Measurements from ENCODE around the gene KCNQ4.
A peak's percentile ranks its signal among the peaks of the same experiment; 100 is the strongest.

The KCNQ4 gene

GRCh38 chr1:40823345-40823744, 39.8 kb downstream of the KCNQ4 start:
- Histone ChIP-seq H3K4me3 (ENCODE audit: extremely low read depth, insufficient read depth, low read length, poor library complexity, severe bottlenecking) (no peak overlapping the region), H3K27ac (ENCODE audit: low read depth, low read length, severe bottlenecking) (no peak overlapping the region), H3K36me3 (ENCODE audit: control insufficient read depth, insufficient read depth, low read length) (no peaks in the 10 kb centered on the region), H3K4me1 (ENCODE audit: control insufficient read depth, insufficient read depth, low read length, poor library complexity, severe bottlenecking) (peaks cover 35% of the 10 kb centered on the region), H3K9me3 (ENCODE audit: control insufficient read depth, low read length) (no peaks in the 10 kb centered on the region)
- 89 to 94% methylated on average over 1 to 3 of the region's 4 CpGs for WGBS, 2 experiments (ENCODE audit: insufficient coverage in 2 of 2)

- Histone ChIP-seq H3K27ac (ENCODE audit: low read depth, low read length, severe bottlenecking) (peak overlapping the region; percentile 96), H3K4me1 (ENCODE audit: control insufficient read depth, insufficient read depth, low read length, poor library complexity, severe bottlenecking) (peaks cover 35% of the 10 kb centered on the region), H3K4me3 (ENCODE audit: extremely low read depth, insufficient read depth, low read length, poor library complexity, severe bottlenecking) (no peak overlapping the region), H3K36me3 (ENCODE audit: control insufficient read depth, insufficient read depth, low read length) (no peaks in the 10 kb centered on the region), H3K9me3 (ENCODE audit: control insufficient read depth, low read length) (no peaks in the 10 kb centered on the region)
- 87 to 99% methylated on average over 14 to 17 of the region's 17 CpGs for WGBS, 2 experiments (ENCODE audit: insufficient coverage in 2 of 2)
Measured at GRCh38 chr1:40823983-40824382, 40.4 kb downstream of the KCNQ4 start.

GRCh38 chr1:40824591-40825434, 41.2 kb downstream of the KCNQ4 start:
- WGBS, 2 experiments (ENCODE audit: insufficient coverage in 2 of 2) = 61 to 66% methylated on average over 14 to 16 of the region's 18 CpGs
- Histone ChIP-seq H3K4me3 (ENCODE audit: extremely low read depth, insufficient read depth, low read length, poor library complexity, severe bottlenecking) (no peak overlapping the region), H3K27ac (ENCODE audit: low read depth, low read length, severe bottlenecking) (peak overlapping the region; percentile 96), H3K9me3 (ENCODE audit: control insufficient read depth, low read length) (no peaks in the 10 kb centered on the region), H3K36me3 (ENCODE audit: control insufficient read depth, insufficient read depth, low read length) (no peaks in the 10 kb centered on the region), H3K4me1 (ENCODE audit: control insufficient read depth, insufficient read depth, low read length, poor library complexity, severe bottlenecking) (peaks cover 35% of the 10 kb centered on the region)

GRCh38 chr1:40825435-40825788, 41.8 kb downstream of the KCNQ4 start:
- peak overlapping the region; percentile 96 for H3K27ac ChIP-seq (ENCODE audit: low read depth, low read length, severe bottlenecking)
- no peaks in the 10 kb centered on the region for H3K36me3 ChIP-seq (ENCODE audit: control insufficient read depth, insufficient read depth, low read length)
- H3K4me3 ChIP-seq (ENCODE audit: extremely low read depth, insufficient read depth, low read length, poor library complexity, severe bottlenecking) = no peak overlapping the region
- H3K4me1 ChIP-seq (ENCODE audit: control insufficient read depth, insufficient read depth, low read length, poor library complexity, severe bottlenecking) = peaks cover 33% of the 10 kb centered on the region
- WGBS, 2 experiments (ENCODE audit: insufficient coverage in 2 of 2) = 57 to 67% methylated on average over 1 of the region's 3 CpGs
- H3K9me3 ChIP-seq (ENCODE audit: control insufficient read depth, low read length) = no peaks in the 10 kb centered on the region

GRCh38 chr1:40825996-40826395, 42.4 kb downstream of the KCNQ4 start:
- Histone ChIP-seq H3K36me3 (ENCODE audit: control insufficient read depth, insufficient read depth, low read length) (no peaks in the 10 kb centered on the region), H3K4me1 (ENCODE audit: control insufficient read depth, insufficient read depth, low read length, poor library complexity, severe bottlenecking) (peaks cover 27% of the 10 kb centered on the region), H3K9me3 (ENCODE audit: control insufficient read depth, low read length) (no peaks in the 10 kb centered on the region), H3K27ac (ENCODE audit: low read depth, low read length, severe bottlenecking) (peak overlapping the region; percentile 96), H3K4me3 (ENCODE audit: extremely low read depth, insufficient read depth, low read length, poor library complexity, severe bottlenecking) (no peak overlapping the region)
- 67 to 80% methylated on average over 1 of the region's 5 CpGs for WGBS, 2 experiments (ENCODE audit: insufficient coverage in 2 of 2)

GRCh38 chr1:40829631-40830245, 46.2 kb downstream of the KCNQ4 start:
- 85 to 91% methylated on average over 10 to 13 of the region's 14 CpGs for WGBS, 2 experiments (ENCODE audit: insufficient coverage in 2 of 2)
- Histone ChIP-seq H3K36me3 (ENCODE audit: control insufficient read depth, insufficient read depth, low read length) (no peaks in the 10 kb centered on the region), H3K4me1 (ENCODE audit: control insufficient read depth, insufficient read depth, low read length, poor library complexity, severe bottlenecking) (peaks cover 15% of the 10 kb centered on the region), H3K9me3 (ENCODE audit: control insufficient read depth, low read length) (no peaks in the 10 kb centered on the region), H3K27ac (ENCODE audit: low read depth, low read length, severe bottlenecking) (no peak overlapping the region), H3K4me3 (ENCODE audit: extremely low read depth, insufficient read depth, low read length, poor library complexity, severe bottlenecking) (no peak overlapping the region)

GRCh38 chr1:40830419-40830943, 46.9 kb downstream of the KCNQ4 start:
- no peak overlapping the region for H3K27ac ChIP-seq (ENCODE audit: low read depth, low read length, severe bottlenecking)
- no peak overlapping the region for H3K4me3 ChIP-seq (ENCODE audit: extremely low read depth, insufficient read depth, low read length, poor library complexity, severe bottlenecking)
- WGBS, 2 experiments (ENCODE audit: insufficient coverage in 2 of 2) = 88 to 95% methylated on average over 6 to 7 of the region's 13 CpGs
- no peaks in the 10 kb centered on the region for H3K36me3 ChIP-seq (ENCODE audit: control insufficient read depth, insufficient read depth, low read length)
- H3K9me3 ChIP-seq (ENCODE audit: control insufficient read depth, low read length) = no peaks in the 10 kb centered on the region
- peaks cover 15% of the 10 kb centered on the region for H3K4me1 ChIP-seq (ENCODE audit: control insufficient read depth, insufficient read depth, low read length, poor library complexity, severe bottlenecking)

GRCh38 chr1:40831001-40831732, 47.6 kb downstream of the KCNQ4 start:
- Histone ChIP-seq H3K36me3 (ENCODE audit: control insufficient read depth, insufficient read depth, low read length) (no peaks in the 10 kb centered on the region), H3K27ac (ENCODE audit: low read depth, low read length, severe bottlenecking) (no peak overlapping the region), H3K4me3 (ENCODE audit: extremely low read depth, insufficient read depth, low read length, poor library complexity, severe bottlenecking) (no peak overlapping the region), H3K9me3 (ENCODE audit: control insufficient read depth, low read length) (no peaks in the 10 kb centered on the region), H3K4me1 (ENCODE audit: control insufficient read depth, insufficient read depth, low read length, poor library complexity, severe bottlenecking) (peaks cover 8% of the 10 kb centered on the region)
- 96 to 98% methylated on average over 13 of the region's 22 CpGs for WGBS, 2 experiments (ENCODE audit: insufficient coverage in 2 of 2)

GRCh38 chr1:40833979-40834378, 50.4 kb downstream of the KCNQ4 start:
- Histone ChIP-seq H3K27ac (ENCODE audit: low read depth, low read length, severe bottlenecking) (no peak overlapping the region), H3K4me1 (ENCODE audit: control insufficient read depth, insufficient read depth, low read length, poor library complexity, severe bottlenecking) (peaks cover 7% of the 10 kb centered on the region), H3K9me3 (ENCODE audit: control insufficient read depth, low read length) (no peaks in the 10 kb centered on the region), H3K4me3 (ENCODE audit: extremely low read depth, insufficient read depth, low read length, poor library complexity, severe bottlenecking) (no peak overlapping the region), H3K36me3 (ENCODE audit: control insufficient read depth, insufficient read depth, low read length) (no peaks in the 10 kb centered on the region)
- WGBS, 2 experiments (ENCODE audit: insufficient coverage in 2 of 2) = 100% methylated on average over 1 of the region's 1 CpG

GRCh38 chr1:40834968-40835545, 51.5 kb downstream of the KCNQ4 start:
- 81 to 86% methylated on average over 10 to 11 of the region's 11 CpGs for WGBS, 2 experiments (ENCODE audit: insufficient coverage in 2 of 2)

More at GRCh38 chr1:40834968-40835545, 51.5 kb downstream of the KCNQ4 start:
- H3K36me3 ChIP-seq (ENCODE audit: control insufficient read depth, insufficient read depth, low read length) = no peaks in the 10 kb centered on the region
- no peak overlapping the region for H3K4me3 ChIP-seq (ENCODE audit: extremely low read depth, insufficient read depth, low read length, poor library complexity, severe bottlenecking)
- no peaks in the 10 kb centered on the region for H3K9me3 ChIP-seq (ENCODE audit: control insufficient read depth, low read length)
- H3K4me1 ChIP-seq (ENCODE audit: control insufficient read depth, insufficient read depth, low read length, poor library complexity, severe bottlenecking) = peaks cover 7% of the 10 kb centered on the region
- no peak overlapping the region for H3K27ac ChIP-seq (ENCODE audit: low read depth, low read length, severe bottlenecking)
